SK-N-SH treated with all-trans-retinoic acid at 6 μM for 48 hours (cell line): ENCODE measurements around the gene FOXO3.

ENCODE experiments used
- BACH2 ChIP-seq: fragments of 250-450 bp; sonication (Bioruptor Pico); IDR thresholded peaks from 2 replicates; pipeline ENCODE4 v1.9.0; 2021; ENCODE audit warnings: mild to moderate bottlenecking, borderline replicate concordance
- CSDC2 ChIP-seq: fragments of 250-450 bp; sonication (Bioruptor Pico); IDR thresholded peaks from 2 replicates; pipeline ENCODE4 v1.5.0; 2020; ENCODE audit warnings: mild to moderate bottlenecking, moderate library complexity
- ZFP30 ChIP-seq: fragments of 450-650 bp; formaldehyde crosslinking; IDR thresholded peaks from 2 replicates; pipeline ENCODE4 v1.5.0; 2022; ENCODE audit warnings: mild to moderate bottlenecking, moderate library complexity
- TF ChIP-seq, protein P1 (sequence below): fragments of 250-450 bp; sonication (Bioruptor Pico); IDR thresholded peaks from 2 replicates; pipeline ENCODE4 v1.5.1; 2021; ENCODE audit warnings: mild to moderate bottlenecking, moderate library complexity

DNA sequence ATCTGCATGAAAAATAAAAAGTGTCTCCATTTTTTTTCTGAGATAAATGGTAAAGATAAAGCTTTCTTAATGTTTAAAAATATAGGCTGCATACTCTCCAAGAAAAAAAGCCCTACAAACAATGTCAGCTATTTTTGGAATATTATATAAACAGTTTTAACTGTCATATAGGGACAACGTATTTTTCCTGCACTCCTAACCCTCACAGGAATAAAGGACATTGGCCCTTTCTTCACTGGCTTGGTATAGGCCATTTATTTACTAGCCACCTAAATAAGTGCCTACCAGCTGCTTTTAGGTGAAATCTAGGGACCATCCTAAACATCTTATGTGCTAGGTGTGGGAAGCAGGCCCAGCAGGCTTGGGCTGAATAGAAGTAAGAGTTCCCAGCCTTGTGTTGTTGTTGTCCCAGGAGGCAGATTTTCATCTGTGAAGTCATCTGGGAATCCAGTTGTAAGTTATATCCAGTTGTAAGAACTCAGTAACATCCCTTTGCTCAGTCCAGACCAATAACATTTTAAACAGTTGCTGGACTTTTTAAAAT, 21.3 kb downstream of the FOXO3 start:
- no peak for TF ChIP-seq CSDC2
- TF ChIP-seq BACH2 (CRISPR knock-in tag) = no peak
- TF ChIP-seq, protein P1, sequence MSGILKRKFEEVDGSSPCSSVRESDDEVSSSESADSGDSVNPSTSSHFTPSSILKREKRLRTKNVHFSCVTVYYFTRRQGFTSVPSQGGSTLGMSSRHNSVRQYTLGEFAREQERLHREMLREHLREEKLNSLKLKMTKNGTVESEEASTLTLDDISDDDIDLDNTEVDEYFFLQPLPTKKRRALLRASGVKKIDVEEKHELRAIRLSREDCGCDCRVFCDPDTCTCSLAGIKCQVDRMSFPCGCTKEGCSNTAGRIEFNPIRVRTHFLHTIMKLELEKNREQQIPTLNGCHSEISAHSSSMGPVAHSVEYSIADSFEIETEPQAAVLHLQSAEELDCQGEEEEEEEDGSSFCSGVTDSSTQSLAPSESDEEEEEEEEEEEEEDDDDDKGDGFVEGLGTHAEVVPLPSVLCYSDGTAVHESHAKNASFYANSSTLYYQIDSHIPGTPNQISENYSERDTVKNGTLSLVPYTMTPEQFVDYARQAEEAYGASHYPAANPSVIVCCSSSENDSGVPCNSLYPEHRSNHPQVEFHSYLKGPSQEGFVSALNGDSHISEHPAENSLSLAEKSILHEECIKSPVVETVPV = no peak
- no peak for TF ChIP-seq ZFP30
